ENCODE measurements around the gene TMEM121B.
A peak's percentile ranks its signal among the peaks of the same experiment; 100 is the strongest.

TMEM121B gene

DNA sequence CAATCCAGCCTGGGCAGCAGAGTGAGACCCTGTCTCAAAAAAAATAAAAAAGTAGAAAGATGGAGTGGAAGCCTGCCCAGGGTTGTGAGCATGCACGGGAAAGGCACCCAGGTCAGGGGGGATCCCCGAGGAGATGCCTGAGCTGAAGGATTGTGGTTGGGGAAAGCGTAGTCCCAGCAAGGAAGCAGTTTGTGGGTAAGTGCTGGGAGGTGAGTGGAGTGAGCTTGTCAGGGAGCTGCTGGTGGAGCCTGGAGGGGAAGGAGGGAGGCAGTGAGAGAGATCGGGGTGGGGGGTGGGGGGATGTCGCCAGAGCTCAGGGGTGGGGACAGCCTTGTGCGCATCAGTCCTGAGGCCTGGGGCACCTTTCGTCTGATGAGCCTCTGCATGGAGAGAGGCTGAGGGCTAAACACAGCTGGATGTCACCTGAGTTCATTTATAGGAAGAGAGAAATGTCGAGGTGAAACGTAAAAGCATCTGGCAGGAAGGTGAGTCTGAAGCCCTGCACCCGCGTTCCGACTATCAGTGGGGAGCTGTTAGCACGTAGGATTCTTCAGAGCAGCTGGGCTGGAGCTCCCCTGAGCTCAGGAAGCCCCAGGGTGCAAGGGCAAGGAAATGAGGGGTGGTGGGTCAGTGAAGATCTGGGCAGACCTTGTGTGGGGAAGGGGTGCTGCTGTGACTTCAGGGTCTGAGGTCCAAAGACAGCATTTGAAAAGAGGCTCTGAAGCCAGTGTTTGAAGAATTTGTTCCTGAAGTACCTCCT lies 10.2 kb downstream of the TMEM121B start:
- no peak for DNase-seq (ENCODE audit: low read depth)

DNA sequence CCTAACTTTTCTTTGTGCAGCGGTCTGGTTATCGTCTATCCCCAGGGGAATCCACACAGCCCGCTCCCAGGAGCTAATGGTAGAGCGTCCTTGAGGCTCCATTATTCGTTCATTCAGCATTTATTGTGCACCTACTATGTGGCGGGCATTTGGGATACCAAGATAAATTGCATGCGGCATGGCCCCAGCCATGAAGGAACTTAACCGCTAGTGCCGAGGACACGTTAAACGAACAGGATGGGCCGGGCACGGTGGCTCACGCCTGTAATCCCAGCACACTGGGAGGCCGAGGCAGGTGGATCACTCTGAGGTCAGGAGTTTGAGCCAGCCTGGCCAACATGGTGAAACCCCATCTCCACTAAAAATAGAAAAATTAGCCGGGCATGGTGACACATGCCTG lies 11.2 kb downstream of the TMEM121B start:
- DNase-seq (ENCODE audit: low read depth), result no peak

GRCh38 chr22:17109113-17109865 lies 11.9 kb downstream of the TMEM121B start:
- DNase-seq (ENCODE audit: low read depth), result no peak

DNA sequence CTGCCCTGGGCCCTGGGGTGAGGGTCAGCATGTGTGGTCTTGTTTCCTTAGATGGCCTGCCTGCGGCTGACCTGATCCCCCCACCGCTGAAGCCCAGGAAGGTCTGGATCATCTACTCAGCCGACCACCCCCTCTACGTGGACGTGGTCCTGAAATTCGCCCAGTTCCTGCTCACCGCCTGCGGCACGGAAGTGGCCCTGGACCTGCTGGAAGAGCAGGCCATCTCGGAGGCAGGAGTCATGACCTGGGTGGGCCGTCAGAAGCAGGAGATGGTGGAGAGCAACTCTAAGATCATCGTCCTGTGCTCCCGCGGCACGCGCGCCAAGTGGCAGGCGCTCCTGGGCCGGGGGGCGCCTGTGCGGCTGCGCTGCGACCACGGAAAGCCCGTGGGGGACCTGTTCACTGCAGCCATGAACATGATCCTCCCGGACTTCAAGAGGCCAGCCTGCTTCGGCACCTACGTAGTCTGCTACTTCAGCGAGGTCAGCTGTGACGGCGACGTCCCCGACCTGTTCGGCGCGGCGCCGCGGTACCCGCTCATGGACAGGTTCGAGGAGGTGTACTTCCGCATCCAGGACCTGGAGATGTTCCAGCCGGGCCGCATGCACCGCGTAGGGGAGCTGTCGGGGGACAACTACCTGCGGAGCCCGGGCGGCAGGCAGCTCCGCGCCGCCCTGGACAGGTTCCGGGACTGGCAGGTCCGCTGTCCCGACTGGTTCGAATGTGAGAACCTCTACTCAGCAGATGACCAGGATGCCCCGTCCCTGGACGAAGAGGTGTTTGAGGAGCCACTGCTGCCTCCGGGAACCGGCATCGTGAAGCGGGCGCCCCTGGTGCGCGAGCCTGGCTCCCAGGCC lies 12.7 kb downstream of the TMEM121B start:
- no peak for DNase-seq (ENCODE audit: low read depth)

- no peak for DNase-seq (ENCODE audit: low read depth)
Measured at GRCh38 chr22:17107547-17107810, 13.7 kb downstream of the TMEM121B start.

DNA sequence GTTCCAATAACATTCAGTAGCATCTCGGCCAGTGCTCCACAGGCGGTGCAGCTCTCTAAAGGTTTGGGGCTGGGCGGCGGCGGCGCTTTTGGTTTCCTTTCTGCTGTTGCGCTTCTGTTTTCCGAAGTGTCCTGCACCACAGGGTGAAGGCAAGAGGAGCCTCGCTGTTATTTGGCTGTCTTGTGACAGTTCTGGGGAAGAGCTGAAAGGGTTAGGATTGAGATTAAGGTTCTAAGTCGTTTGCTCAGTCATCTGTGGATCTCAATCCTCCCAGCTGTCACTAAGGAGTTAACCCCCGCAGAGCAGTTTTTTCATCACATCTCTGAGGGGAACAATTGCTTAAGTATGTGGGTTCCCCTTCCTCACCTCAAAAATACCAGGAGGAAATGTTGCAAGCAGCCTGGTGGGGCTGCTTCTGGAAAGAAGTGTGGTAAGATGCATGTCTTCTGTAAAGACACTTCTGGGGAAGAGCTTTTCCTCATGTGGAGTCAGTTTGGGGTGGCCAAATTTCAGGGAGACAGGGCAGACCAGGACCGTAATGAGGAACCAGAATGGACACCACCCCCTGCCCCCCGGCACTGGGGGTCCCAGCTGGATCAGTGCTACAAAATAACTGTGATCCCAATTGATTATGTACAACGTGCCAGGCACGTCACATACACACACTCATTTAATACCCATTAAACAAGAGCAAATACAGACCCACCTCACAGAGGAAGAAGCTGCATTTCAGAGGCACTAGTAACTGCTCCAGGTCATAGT lies 14.2 kb downstream of the TMEM121B start:
- DNase-seq (ENCODE audit: low read depth), result no peak

DNA sequence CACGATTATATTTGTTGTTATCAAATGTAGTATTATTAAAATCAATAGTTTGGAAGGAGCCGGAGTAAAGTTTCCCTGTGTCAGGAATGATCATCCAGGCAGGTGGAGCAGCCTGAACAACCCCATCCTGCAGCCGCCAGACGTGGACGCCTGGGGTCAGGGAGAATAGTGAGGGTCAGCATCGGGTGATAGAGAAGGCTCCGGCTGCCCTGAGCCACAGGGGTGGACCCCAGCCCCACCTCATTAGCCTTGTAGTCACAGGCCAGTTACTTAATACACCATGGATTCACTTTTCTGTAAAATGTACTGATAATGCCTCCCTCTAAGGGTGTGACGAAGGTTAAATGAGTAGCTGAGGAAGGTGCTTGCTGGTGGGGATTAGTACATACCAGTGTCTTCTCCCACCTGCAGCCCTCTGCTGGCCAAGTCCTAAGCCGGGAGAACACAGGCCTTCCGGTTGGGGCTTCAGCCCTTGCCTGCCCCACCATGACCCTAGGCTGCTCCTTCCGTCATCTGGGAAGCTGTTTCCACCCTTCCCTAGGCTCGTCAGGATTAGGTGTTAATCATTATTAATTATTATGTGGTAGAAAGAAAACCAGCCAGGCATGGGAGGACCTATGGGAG lies 14.9 kb downstream of the TMEM121B start:
- DNase-seq (ENCODE audit: low read depth), result no peak

- DNase-seq (ENCODE audit: low read depth), result no peak
Measured at GRCh38 chr22:17105143-17106129, 15.7 kb downstream of the TMEM121B start.

DNA sequence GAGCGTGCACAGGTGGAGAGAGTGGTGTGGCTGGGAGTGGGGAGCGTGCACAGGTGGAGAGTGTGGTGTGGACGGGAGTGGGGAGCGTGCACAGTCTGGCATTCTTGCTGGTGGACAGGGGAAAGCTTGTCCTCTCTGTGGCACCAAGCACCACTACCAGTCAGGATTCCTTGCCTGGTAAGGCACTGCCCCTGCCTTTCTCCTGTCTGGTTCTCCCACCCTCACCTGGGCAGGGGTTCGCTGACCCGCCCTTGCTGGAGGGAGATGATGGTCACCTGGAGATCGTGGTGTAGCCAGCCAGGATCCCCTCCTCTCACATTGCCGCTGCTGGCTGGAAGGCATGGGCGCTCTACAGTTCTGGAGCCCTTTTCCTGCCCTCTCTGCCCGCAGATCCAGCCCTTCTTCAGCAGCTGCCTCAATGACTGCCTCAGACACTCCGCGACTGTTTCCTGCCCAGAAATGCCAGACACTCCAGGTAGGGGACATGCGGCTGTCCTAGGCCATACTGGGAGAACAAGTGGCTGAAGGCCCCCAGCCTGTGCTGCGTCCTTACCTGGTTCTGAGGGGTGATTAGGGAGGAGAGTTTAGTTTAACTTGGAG lies 16.7 kb downstream of the TMEM121B start:
- no peak for DNase-seq (ENCODE audit: low read depth)

GRCh38 chr22:17103351-17103750 lies 17.8 kb downstream of the TMEM121B start:
- DNase-seq (ENCODE audit: low read depth), result no peak

DNA sequence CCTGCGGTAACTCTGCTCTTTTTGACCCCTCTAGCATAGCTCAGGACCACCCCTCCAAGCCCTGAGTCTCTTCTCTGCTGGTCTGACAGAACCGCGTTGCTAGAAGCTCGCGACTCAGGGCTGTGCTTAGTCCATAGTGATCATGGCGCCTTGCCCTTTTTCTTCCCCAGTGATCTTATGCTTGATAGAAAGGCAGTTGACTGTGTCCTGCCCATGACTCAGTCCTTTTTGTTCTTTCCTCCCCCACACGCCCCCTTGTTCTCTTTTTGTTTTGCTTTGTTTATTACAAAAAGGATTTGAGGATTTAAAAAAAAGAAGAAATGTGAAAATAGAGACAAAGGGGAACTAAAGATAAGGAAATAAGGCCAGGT lies 18.9 kb downstream of the TMEM121B start:
- DNase-seq (ENCODE audit: low read depth), result no peak

DNA sequence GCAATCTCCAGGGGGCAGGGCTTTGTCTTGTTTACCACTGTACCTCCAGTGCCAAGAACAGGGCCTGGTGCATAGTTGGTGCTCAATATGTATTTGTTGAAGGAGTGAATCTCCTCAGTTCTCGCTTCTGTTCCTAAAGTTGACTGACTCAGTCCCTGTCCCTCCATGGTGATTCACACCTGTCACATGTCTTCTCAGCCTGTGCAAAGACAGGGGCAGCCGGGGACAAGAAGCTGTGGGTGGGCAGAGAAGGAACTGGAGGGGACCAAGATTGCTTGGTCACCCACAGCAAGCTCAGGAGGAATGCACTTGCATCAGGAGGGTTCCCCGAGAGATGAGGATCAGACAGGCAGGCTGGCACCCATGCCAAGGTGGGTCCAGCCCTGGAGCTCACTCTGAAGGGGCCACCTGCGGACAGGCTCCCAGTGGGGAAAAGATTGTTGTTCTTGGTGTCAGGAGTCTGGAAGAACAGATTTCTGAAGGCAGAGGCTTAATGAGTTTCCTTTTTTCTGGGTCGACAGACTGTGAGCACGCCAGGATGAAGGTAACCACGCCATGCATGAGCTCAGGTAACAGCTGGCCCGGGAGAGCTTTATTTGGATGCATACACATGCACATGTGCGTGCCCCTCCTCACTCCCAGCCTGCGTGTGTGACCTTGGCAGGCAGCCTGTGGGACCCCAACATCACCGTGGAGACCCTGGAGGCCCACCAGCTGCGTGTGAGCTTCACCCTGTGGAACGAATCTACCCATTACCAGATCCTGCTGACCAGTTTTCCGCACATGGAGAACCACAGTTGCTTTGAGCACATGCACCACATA lies 19.5 kb downstream of the TMEM121B start:
- DNase-seq (ENCODE audit: low read depth), result no peak

DNA sequence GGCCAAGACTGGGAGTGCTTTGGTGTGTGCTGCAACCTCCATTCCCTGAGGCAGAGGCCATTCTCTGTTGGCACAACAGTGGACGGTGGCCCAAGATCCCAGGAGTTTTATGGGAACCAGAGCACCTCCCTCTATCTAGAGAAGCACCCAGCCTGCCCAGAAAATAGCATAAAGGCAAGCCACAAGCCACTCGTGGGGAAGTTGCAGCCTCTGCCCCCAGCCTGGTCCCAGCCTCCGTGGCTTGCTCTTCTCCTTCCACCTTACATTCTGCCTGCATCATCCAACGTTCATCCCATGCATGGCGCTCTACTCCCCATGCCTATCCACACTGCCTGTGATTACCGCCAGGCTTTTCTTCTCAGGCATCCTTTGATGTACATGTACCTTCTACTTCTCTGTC lies 20.5 kb downstream of the TMEM121B start:
- no peak for DNase-seq (ENCODE audit: low read depth)

GRCh38 chr22:17098379-17098819 lies 22.8 kb downstream of the TMEM121B start:
- no peak for DNase-seq (ENCODE audit: low read depth)

DNA sequence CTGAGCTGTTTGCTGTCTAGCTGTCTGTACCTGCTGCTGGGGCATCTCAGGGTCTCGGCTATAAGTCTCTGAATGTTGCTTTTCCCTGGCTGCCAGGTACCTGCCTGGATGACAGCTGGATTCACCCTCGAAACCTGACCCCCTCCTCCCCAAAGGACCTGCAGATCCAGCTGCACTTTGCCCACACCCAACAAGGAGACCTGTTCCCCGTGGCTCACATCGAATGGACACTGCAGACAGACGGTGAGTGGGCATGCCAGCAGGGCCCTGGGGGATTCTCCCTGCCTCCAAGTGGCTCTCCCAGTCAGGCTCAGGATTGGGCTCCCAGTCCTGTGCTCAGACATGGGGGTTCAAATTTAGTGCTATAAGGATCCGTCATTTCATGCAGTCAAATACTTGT lies 23.5 kb downstream of the TMEM121B start:
- no peak for DNase-seq (ENCODE audit: low read depth)

- DNase-seq (ENCODE audit: low read depth), result no peak
Measured at GRCh38 chr22:17097062-17097461, 24.1 kb downstream of the TMEM121B start.

DNA sequence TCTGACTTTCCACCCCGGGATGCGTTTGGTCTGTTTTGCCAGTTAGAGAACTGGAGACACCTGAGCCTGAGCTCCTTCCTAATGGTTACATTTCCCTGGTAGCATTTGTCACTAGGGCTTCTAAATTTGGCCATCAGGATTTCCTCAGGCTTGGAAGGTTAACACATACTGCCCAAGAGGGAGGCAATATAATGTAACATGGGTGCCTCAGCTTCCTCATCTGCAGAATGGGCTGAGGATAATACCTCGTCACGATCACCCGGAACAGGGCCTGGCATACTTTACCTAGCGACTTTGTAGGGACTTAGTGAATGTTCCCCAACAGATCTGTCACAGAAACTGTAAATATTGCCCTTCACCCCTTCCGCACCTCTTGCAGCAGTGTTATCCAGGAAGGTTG lies 25.1 kb downstream of the TMEM121B start:
- no peak for DNase-seq (ENCODE audit: low read depth)

DNA sequence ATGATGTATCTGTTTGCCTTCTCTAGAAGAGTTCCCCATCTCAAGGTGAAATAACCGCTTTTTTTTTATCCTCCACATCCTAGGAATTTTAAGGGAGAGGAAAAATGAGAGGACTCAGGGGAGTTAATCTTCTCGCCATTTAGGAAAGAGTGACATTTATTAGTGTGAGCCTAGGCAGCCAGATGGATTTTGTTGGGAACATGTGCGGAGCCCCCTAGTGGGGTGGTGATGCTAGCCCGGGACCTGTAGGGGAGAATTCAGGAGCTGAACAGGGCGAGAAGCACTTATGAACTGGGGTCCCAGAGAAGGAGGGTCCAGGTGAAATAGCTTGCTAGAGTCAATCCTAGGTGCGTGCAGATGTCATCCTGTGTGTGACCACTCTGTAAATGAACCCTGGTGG lies 25.6 kb downstream of the TMEM121B start:
- peak; percentile 18 for DNase-seq (ENCODE audit: low read depth)

DNA sequence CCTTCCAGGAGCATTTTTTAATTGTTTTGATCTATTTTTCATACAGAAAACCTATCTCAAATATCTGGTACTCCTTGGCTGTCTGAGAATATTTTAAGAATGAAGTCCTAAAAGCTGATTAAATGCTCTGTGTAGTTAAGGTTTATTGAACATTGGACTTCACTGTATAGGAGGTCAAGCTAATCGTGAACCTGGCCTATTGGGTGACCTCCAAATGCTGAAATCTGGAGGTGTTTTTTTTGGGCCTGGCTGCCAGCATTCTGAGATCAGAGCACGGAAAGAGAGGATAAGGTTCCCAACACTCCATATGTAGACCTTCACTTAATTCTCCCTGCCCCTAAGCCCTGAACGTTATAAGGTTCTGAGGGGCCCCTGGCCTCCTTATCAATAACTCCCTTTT lies 28.1 kb downstream of the TMEM121B start:
- no peak for DNase-seq (ENCODE audit: low read depth)
